Retina (tissue), 1 donor: ENCODE results near the gene DGKD.

Experiments used
- DNase-seq: peaks from one replicate; pipeline ENCODE4 v3.0.0-alpha.2; 2016

The DGKD gene

DNA sequence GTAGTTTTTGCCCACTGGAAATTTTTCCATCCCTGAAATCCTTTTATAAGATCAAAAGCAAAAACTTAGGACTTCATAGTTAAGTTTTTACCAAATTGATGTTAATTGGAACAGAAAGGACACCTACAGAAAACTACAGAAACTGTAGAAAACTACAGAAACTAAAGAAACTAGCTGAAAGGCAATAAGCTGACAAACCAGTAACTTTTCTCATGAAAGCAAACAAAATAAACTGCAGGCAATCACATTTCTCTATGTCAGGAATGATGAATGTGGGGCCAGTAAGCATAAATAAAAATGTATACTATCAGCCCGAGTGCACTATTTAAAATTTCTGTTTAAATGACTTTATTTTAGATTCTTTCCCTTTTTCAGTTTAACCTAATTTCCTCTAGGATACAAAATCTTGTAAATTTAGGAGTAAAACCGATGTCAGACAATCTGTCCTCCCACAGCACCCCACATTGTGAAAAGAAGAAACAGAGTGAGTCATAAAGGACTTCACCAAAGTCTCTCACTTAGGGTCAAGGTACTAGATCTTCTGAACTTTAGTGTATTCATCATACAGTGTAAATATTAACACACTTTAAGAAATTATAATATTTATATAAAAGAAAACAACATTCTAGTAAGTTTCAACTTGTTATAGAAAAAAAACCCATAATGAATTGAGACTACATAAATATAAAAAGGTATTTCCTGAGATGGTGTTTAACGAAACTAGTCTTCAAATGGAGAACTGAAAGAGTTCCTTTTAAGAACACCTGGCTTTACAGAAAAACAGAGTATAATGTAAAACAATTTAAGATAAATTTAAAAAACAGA, 165.7 kb downstream of the DGKD start:
- no peak for DNase-seq
